ENCODE data around the gene C10orf143.
"Not testable (repeated sequence)": the region's sequence is repeated elsewhere in the genome, so short reads cannot be mapped to it uniquely, and the experiment has no call there.

C10orf143 gene

DNA sequence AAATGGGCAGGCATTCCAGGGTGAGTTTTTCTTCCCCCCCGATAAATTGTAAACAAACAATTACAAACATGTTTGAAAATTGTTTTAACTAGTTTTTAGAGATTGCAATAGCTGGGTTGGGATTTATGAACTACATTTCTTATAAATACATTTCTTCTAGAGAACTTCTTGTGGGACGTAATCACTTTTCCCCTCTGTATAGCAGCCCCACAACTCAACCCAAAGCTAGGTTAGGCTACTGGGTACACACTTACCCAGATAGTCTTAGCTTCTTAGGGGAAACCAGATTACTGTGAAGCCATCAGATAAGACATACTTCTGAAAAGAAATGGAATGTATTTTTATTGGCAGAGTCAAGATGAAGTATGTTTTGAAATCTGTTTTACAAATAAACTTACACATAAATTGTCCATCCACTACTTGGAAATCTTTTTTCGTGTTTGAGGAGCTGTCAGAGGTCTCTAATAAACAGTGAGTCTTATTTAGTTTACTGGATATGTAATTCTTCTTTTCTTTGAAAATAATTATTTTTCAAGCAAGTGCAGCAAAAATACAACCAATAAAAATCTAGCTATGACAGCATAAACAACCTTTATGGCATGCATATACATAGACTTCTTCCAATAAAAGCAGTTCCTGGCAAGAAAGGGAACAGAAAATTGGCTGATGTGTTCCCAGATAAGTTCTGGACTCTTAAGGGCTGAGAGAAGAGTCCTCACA lies 17.6 kb upstream of the C10orf143 start:
- TF ChIP-seq, protein P1, sequence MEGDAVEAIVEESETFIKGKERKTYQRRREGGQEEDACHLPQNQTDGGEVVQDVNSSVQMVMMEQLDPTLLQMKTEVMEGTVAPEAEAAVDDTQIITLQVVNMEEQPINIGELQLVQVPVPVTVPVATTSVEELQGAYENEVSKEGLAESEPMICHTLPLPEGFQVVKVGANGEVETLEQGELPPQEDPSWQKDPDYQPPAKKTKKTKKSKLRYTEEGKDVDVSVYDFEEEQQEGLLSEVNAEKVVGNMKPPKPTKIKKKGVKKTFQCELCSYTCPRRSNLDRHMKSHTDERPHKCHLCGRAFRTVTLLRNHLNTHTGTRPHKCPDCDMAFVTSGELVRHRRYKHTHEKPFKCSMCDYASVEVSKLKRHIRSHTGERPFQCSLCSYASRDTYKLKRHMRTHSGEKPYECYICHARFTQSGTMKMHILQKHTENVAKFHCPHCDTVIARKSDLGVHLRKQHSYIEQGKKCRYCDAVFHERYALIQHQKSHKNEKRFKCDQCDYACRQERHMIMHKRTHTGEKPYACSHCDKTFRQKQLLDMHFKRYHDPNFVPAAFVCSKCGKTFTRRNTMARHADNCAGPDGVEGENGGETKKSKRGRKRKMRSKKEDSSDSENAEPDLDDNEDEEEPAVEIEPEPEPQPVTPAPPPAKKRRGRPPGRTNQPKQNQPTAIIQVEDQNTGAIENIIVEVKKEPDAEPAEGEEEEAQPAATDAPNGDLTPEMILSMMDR (IDR thresholded peaks at IDR 0.05; ENCODE audit: low read depth, low read length): no peak
- no peak for DNase-seq (ENCODE audit: extremely low read depth, low read depth)

DNA sequence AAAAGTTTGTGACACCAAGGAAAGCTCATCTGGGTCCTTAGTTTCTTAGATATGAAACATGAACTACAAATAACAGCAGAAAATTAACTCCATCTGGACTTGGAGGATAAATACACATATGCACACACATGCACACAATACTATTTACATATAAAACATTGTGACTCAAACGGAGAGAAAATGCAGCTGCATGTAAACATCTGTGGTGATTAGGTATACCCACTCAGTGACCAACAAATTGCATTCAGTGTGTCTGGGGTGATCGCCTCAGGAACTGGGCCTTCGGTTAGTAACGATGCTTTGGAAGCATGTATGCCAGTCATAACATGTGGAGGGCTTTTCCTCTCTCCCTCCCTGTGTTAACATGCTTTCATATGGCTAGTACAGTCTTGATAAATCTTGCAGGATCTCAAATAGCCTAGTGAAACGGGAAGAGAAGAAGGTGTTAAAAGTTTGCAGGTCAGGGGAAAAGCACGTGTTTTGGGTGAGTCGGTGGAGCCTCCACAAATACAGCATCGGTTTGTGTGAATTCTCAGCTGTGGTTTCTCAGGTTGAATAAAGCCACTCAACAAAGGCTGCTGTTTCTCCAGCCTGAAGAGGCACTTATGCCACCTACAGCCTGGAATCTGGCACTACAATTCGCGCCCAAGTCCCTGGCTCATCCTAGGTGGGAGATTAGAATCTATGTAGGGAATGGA lies 16.9 kb upstream of the C10orf143 start:
- TF ChIP-seq, protein P1 (IDR thresholded peaks at IDR 0.05; ENCODE audit: low read depth, low read length): peak; percentile 99
- DNase-seq (ENCODE audit: extremely low read depth, low read depth): peak; percentile 14

DNA sequence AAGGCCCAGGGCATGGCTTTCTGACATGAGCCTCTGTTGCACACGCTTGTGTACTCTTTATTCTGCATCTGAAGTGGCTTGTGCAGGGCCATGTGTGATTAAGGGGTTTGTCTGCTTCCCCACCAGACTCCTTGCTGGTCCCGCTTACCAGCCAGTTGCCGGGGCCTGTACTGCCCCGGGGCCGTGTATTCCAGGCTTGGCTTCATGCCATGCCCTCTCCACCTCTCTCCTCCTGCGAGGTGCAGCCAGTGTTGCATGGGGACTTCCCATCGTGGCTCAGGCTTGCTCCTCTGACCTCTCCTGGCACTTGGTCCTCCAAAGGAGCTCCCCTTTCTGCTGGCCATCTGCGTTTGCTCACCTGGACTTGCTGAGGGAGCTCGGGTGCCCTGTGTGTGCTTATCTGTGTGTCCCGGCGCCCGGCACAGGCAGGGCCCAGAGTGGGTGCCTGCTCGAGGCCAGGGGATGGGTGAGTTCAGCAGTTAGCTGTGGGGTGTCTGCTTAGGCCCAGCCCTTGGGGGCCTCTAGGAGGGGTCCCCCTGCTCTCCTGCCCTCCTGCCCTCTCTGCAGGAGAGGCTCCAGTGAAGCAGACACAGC lies 11.0 kb upstream of the C10orf143 start:
- TF ChIP-seq, protein P1 (IDR thresholded peaks at IDR 0.05; ENCODE audit: low read depth, low read length): no peak
- no peak for DNase-seq (ENCODE audit: extremely low read depth, low read depth)

DNA sequence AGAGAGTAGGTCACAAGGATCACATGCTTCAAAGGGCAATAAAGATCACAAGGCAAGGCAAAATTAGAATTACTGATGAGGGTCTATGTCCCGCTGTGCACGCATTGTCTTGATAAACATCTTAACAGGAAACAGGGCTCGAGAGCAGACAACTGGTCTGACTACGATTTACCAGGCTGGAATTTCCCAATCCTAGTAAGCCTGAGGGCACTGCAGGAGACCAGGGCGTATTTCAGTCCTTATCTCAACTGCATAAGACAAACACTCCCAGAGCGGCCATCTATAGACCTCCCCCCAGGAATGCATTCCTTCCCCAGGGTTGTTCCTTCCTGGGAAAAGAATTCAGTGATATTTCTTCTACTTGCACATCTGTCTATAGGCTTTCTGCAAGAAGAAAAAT lies 6.9 kb upstream of the C10orf143 start:
- DNase-seq (ENCODE audit: extremely low read depth, low read depth): not testable (repeated sequence)

DNA sequence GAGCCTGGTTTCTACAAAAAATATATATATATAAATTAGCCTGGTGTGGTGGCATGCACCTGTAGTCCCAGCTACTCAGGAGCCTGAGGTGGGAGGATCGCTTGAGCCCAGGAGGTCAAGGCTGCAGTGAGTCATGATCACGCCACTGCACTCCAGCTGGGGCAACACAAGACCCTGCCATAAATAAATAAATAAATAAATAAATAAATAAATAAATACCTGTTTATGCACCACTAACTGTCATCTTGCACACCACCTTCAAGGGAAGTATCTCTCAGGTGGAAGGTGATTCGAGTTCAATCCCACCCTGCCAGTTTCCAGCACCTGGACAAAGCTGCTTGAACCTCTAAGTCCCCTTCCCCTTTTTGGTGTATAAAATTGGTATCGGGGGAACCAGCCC lies 6.3 kb upstream of the C10orf143 start:
- not testable (repeated sequence) for DNase-seq (ENCODE audit: extremely low read depth, low read depth)

DNA sequence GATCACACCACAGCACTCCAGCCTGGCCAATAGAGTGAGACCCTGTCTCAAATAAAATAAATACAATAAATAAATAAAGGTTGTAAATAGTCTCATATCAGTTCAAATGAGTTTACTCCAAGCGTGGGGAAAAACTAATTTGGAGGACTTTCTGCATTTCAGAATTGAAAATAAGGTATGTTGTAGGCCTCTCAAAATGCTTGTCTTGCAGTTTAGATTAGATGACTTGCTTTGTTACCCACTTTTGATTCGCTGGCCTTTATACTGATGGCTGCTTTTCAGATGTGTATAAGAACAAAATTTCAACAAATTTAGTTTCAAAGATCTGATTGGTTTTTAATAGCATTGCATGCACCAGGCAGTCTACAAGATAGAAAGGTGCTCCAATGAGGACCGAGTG lies 2.2 kb upstream of the C10orf143 start:
- TF ChIP-seq, protein P1 (IDR thresholded peaks at IDR 0.05; ENCODE audit: low read depth, low read length): no peak
- no peak for DNase-seq (ENCODE audit: extremely low read depth, low read depth)

DNA sequence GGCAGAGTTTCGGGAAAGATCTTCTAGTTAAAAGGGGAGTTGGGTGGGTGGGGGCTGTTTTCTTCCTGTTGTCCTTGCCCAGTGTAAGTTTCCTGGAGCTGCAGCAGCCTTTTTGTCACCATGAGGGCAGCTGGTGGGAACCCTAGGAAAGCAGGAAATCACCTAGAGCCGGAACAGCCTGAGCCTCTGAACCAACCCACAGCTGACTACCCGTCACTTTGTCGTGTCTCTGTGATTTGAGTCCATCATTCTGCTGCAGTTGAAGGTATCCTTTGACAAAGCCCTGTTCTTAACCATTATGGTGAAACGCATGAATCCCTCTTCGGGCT lies 1.2 kb upstream of the C10orf143 start:
- DNase-seq (ENCODE audit: extremely low read depth, low read depth): no peak
- TF ChIP-seq, protein P1 (IDR thresholded peaks at IDR 0.05; ENCODE audit: low read depth, low read length): no peak

DNA sequence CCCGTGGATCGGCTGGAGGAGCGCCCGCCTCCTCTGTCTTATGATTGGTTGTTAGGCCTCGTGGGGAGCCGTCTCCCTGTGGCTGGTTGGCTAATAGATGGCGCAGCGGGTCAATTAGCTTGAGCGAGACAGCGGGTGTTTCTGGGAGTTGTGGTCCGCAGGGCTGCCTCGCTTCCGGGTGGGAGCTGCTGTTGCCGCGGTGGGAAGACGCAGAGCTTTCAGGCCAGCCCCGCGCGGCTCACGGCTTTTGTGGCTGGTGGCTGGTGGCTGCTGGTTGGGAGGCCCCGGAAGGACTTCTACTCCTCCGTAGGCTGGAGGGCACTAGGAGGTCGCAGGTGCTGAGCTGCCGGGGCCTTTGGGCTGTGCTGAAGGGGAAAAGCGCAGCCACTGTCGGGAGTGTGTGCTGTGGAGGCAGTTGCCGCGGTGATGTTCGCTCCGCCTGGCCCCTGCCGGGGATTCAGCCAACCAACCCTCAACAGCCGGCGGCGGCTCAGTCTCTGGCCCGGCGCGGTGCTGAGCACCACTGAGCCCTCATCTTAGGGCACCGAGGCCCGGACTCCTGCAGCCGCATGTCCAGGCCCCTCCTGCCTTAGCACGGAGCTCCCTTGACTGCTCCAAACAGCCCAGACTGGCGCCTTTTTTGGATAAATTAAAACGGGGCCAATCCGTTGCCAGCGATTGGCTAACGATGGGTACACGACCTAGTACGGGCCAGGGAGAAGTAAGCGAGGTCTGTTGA lies 652 bp upstream of the C10orf143 start:
- TF ChIP-seq, protein P1 (IDR thresholded peaks at IDR 0.05; ENCODE audit: low read depth, low read length): no peak; the same call in 1 of the 2 replicates
- peak; percentile 93 for DNase-seq (ENCODE audit: extremely low read depth, low read depth)
